ENCODE results near the gene PRKCB.

PRKCB gene

GRCh38 chr16:23835390-23836077 is at the start of gene PRKCB:
TSS of gene PRKCB (plus strand) at chr16:23835983.
- 0 out of 2 replicates have a peak, but pooled peaks have one; percentile 10 for TF ChIP-seq MAX (IDR thresholded peaks at IDR 0.05; ENCODE audit: low read depth, low read length)
- 0 out of 2 replicates have a peak, but pooled peaks have one; percentile 5 for TF ChIP-seq MYC (IDR thresholded peaks at IDR 0.05; ENCODE audit: low read depth, low read length)
- TF ChIP-seq POLR2A (IDR thresholded peaks at IDR 0.05; ENCODE audit: extremely low read depth, insufficient read length) = peak; percentile 40
- TF ChIP-seq CTCF (IDR thresholded peaks at IDR 0.05; ENCODE audit: low read depth, low read length) = no peak
- DNase-seq (ENCODE audit: low read depth) = peak; percentile 94
- H3K4me3 ChIP-seq (ENCODE audit: low read depth, low read length) = peak within 1 kb of the TSS; percentile 71

GRCh38 chr16:23786964-23787561 is 48.7 kb upstream of the PRKCB start:
- H3K4me3 ChIP-seq (ENCODE audit: low read depth, low read length) = no peak overlapping the region
- DNase-seq (ENCODE audit: low read depth) = no peak
- no peak for TF ChIP-seq POLR2A (IDR thresholded peaks at IDR 0.05; ENCODE audit: extremely low read depth, insufficient read length)
- no peak for TF ChIP-seq MYC (IDR thresholded peaks at IDR 0.05; ENCODE audit: low read depth, low read length)
- no peak for TF ChIP-seq CTCF (IDR thresholded peaks at IDR 0.05; ENCODE audit: low read depth, low read length)
- TF ChIP-seq MAX (IDR thresholded peaks at IDR 0.05; ENCODE audit: low read depth, low read length) = no peak

GRCh38 chr16:23788685-23789084 is 47.1 kb upstream of the PRKCB start:
- TF ChIP-seq POLR2A (IDR thresholded peaks at IDR 0.05; ENCODE audit: extremely low read depth, insufficient read length) (no peak), CTCF (IDR thresholded peaks at IDR 0.05; ENCODE audit: low read depth, low read length) (no peak), MYC (IDR thresholded peaks at IDR 0.05; ENCODE audit: low read depth, low read length) (peak; percentile 89), MAX (IDR thresholded peaks at IDR 0.05; ENCODE audit: low read depth, low read length) (peak; percentile 98)
- peak; percentile 93 for DNase-seq (ENCODE audit: low read depth)
- H3K4me3 ChIP-seq (ENCODE audit: low read depth, low read length) = no peak overlapping the region

GRCh38 chr16:23795378-23795777 is 40.4 kb upstream of the PRKCB start:
- TF ChIP-seq CTCF (IDR thresholded peaks at IDR 0.05; ENCODE audit: low read depth, low read length) (no peak), MAX (IDR thresholded peaks at IDR 0.05; ENCODE audit: low read depth, low read length) (no peak), MYC (IDR thresholded peaks at IDR 0.05; ENCODE audit: low read depth, low read length) (no peak), POLR2A (IDR thresholded peaks at IDR 0.05; ENCODE audit: extremely low read depth, insufficient read length) (no peak)
- no peak for DNase-seq (ENCODE audit: low read depth)

GRCh38 chr16:23796941-23797340 is 38.8 kb upstream of the PRKCB start:
- no peak overlapping the region for H3K4me3 ChIP-seq (ENCODE audit: low read depth, low read length)
- no peak for DNase-seq (ENCODE audit: low read depth)
- TF ChIP-seq MAX (IDR thresholded peaks at IDR 0.05; ENCODE audit: low read depth, low read length) (no peak), POLR2A (IDR thresholded peaks at IDR 0.05; ENCODE audit: extremely low read depth, insufficient read length) (no peak), CTCF (IDR thresholded peaks at IDR 0.05; ENCODE audit: low read depth, low read length) (no peak), MYC (IDR thresholded peaks at IDR 0.05; ENCODE audit: low read depth, low read length) (no peak)

More at GRCh38 chr16:23795378-23795777, 40.4 kb upstream of the PRKCB start:
- H3K4me3 ChIP-seq (ENCODE audit: low read depth, low read length) = no peak overlapping the region

Measured in NB4 (cell line).